Lung (tissue), 12 donors: Measurements from ENCODE around the gene SLC25A4. TPM values are rescaled to one million over a fixed set of nuclear protein-coding genes. Genes with fewer than 3 reads are reported as not detected.

ENCODE experiments used
- ATAC-seq: fragments of 200-7000 bp; cut with Tn5 transposase; one replicate; pipeline ENCODE4 v1.9.1; 2020; ENCODE audit warnings: moderate number of reproducible peaks; ENCODE audit not compliant: insufficient read depth, low FRiP score
- DNase-seq, 3 donors: peaks; one replicate each; pipeline ENCODE4 v3.0.0-alpha.2; 2013 to 2017
- H3K27ac ChIP-seq, 2 donors: one replicate each; pipeline ENCODE4 v1.5.1; 2013; ENCODE audit warnings: mild to moderate bottlenecking in 2 of 2, moderate library complexity in 2 of 2, control low read depth in 1 of 2, inconsistent platforms in 1 of 2, low read depth in 1 of 2, low read length in 1 of 2
- H3K27me3 ChIP-seq, 3 donors: one replicate each; pipeline ENCODE4 v1.5.1; 2013; ENCODE audit warnings: low read length in 2 of 3; ENCODE audit not compliant: control insufficient read depth in 3 of 3, insufficient read depth in 3 of 3
- H3K36me3 ChIP-seq, 4 donors: one replicate each; pipeline ENCODE4 v1.5.1; 2013; ENCODE audit warnings: low read length in 4 of 4, mild to moderate bottlenecking in 1 of 4, moderate library complexity in 1 of 4; ENCODE audit not compliant: control insufficient read depth in 4 of 4, insufficient read depth in 4 of 4
- H3K4me1 ChIP-seq, 5 donors: one replicate each; pipeline ENCODE4 v1.5.1; 2013; ENCODE audit warnings: low read length in 5 of 5, mild to moderate bottlenecking in 2 of 5, moderate library complexity in 1 of 5; ENCODE audit not compliant: control insufficient read depth in 5 of 5, insufficient read depth in 5 of 5
- H3K4me3 ChIP-seq: one replicate; pipeline ENCODE4 v1.5.1; 2013; ENCODE audit warnings: mild to moderate bottlenecking, control low read depth, moderate library complexity
- H3K9ac ChIP-seq, 2 donors: one replicate each; pipeline ENCODE4 v1.5.1; 2013; ENCODE audit warnings: low read length in 2 of 2, control low read depth in 1 of 2; ENCODE audit not compliant: insufficient read depth in 1 of 2
- H3K9me3 ChIP-seq, 4 donors: one replicate each; pipeline ENCODE4 v1.5.1; 2013; ENCODE audit warnings: low read length in 3 of 4, mild to moderate bottlenecking in 1 of 4, moderate library complexity in 1 of 4; ENCODE audit not compliant: control insufficient read depth in 4 of 4, insufficient read depth in 3 of 4
- WGBS, 2 donors: extraction: QIAGEN DNeasy Blood & Tissue Kit; methylation state at CpG; one replicate each; pipeline ENCODE4 v1.1.7; 2013; 5-methylcytosine and 5-hydroxymethylcytosine counted together
- polyA plus RNA-seq, 2 donors: library from polyadenylated mRNA; stranded (reverse); fragments of 200-250 nt; gene quantifications; one replicate each; pipeline ENCODE4 v1.2.1, GENCODE V29; 2013
- total RNA-seq, 2 donors: library from RNA; depleted of rRNA in 1 of 2; stranded (reverse); fragments of >200 nt in 1 of 2; gene quantifications; one replicate each; pipeline ENCODE4 v1.2.1, GENCODE V29; 2014 to 2021
- TF ChIP-seq, protein P1 (sequence below): IDR thresholded peaks from 2 replicates; pipeline ENCODE4 v1.5.1; 2012; ENCODE audit warnings: mild to moderate bottlenecking; ENCODE audit errors: control extremely low read depth, extremely low read depth
- donor health status: control.
- donor health status: control.
- donor health status: Bipolar disorder and iron deficiency.
- donor health status: healthy.
- donor health status: DM: yes; HTN: yes; CAD: no.

SLC25A4 gene
- total and polyA plus RNA-seq, 4 donors: 18.3 to 52.2 (median 30.8) TPM

DNA sequence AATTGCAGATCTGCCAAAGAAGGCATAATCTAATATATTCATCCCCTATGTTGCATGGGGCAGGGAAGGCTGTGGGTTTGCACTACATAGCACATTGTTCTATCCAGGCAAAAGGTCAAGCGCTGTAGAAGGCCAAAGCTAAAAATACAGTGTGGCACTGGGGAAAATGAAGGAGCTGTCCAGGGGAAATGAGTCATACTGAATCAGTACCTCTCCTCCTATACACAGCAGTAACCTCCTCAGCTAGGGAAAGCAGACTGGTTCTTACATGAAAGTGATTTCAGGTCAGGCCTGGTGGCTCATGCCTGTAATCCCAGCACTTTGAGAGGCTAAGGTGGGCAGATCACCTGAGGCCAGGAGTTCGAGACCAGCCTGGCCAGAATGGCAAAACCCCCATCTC is 31.0 kb upstream of the SLC25A4 start:
- ATAC-seq (peak; percentile 94), DNase-seq (peak in 2 of 3 donors; percentile 44 to 55)
- Histone ChIP-seq H3K4me3 (no peak overlapping the region), H3K27me3 (no peaks in the 10 kb centered on the region), H3K9ac (no peak overlapping the region), H3K36me3 (no peaks in the 10 kb centered on the region), H3K9me3 (no peaks in the 10 kb centered on the region), H3K4me1 (peaks cover 0 to 15% (median 3%) of the 10 kb centered on the region in 5 donors), H3K27ac (peak overlapping the region in 1 of 2 donors; percentile 34)
- TF ChIP-seq, protein P1, sequence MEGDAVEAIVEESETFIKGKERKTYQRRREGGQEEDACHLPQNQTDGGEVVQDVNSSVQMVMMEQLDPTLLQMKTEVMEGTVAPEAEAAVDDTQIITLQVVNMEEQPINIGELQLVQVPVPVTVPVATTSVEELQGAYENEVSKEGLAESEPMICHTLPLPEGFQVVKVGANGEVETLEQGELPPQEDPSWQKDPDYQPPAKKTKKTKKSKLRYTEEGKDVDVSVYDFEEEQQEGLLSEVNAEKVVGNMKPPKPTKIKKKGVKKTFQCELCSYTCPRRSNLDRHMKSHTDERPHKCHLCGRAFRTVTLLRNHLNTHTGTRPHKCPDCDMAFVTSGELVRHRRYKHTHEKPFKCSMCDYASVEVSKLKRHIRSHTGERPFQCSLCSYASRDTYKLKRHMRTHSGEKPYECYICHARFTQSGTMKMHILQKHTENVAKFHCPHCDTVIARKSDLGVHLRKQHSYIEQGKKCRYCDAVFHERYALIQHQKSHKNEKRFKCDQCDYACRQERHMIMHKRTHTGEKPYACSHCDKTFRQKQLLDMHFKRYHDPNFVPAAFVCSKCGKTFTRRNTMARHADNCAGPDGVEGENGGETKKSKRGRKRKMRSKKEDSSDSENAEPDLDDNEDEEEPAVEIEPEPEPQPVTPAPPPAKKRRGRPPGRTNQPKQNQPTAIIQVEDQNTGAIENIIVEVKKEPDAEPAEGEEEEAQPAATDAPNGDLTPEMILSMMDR: no peak
- WGBS, 2 donors: 63 to 76% methylated on average over 2 of the region's 2 CpGs

DNA sequence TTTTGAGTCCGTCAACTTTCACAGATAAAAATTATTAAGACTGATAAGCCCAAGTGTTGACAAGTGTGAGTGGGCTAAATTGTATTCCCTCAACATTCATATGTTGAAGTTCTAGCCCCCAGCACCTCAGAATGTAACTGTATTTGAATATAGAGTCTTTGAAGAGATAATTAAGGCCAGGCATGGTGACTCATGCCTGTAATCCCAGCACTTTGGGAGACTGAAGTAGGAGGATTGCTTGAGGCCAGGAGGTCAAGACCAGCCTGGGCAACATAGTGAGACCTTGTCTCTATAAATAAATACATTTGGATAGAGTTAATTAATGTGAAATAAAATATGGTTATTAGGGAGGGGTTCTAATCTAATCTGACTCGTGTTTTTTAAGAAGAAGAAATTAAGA is 29.7 kb upstream of the SLC25A4 start:
- Histone ChIP-seq H3K9ac (no peak overlapping the region), H3K27ac (peak overlapping the region in 1 of 2 donors; percentile 34), H3K9me3 (no peaks in the 10 kb centered on the region), H3K27me3 (no peaks in the 10 kb centered on the region), H3K4me1 (peaks cover 0 to 15% (median 7%) of the 10 kb centered on the region in 5 donors), H3K4me3 (no peak overlapping the region), H3K36me3 (no peaks in the 10 kb centered on the region)
- 85 to 93% methylated on average over 2 of the region's 2 CpGs for WGBS, 2 donors
- TF ChIP-seq, protein P1: no peak
- no peak for ATAC-seq
- no peak for DNase-seq

GRCh38 chr4:185115827-185116232 is 27.2 kb upstream of the SLC25A4 start:
- peak; percentile 92 to 98 (median 97) for DNase-seq
- 26 to 31% methylated on average over 9 of the region's 9 CpGs for WGBS, 2 donors
- Histone ChIP-seq H3K9ac (no peak overlapping the region), H3K36me3 (no peaks in the 10 kb centered on the region), H3K9me3 (no peaks in the 10 kb centered on the region), H3K4me3 (no peak overlapping the region), H3K27me3 (no peaks in the 10 kb centered on the region), H3K4me1 (peaks cover 0 to 32% (median 15%) of the 10 kb centered on the region in 5 donors), H3K27ac (peak overlapping the region in 1 of 2 donors; percentile 83)
- TF ChIP-seq, protein P1: no peak
- peak; percentile 38 for ATAC-seq
